ENCODE results near the gene KIAA0825. TPM values are rescaled to one million over a fixed set of nuclear protein-coding genes. Genes with fewer than 3 reads are reported as not detected.

KIAA0825 gene
- total and polyA plus RNA-seq, 12 donors: 0.34 to 11.5 (median 3.1) TPM

DNA sequence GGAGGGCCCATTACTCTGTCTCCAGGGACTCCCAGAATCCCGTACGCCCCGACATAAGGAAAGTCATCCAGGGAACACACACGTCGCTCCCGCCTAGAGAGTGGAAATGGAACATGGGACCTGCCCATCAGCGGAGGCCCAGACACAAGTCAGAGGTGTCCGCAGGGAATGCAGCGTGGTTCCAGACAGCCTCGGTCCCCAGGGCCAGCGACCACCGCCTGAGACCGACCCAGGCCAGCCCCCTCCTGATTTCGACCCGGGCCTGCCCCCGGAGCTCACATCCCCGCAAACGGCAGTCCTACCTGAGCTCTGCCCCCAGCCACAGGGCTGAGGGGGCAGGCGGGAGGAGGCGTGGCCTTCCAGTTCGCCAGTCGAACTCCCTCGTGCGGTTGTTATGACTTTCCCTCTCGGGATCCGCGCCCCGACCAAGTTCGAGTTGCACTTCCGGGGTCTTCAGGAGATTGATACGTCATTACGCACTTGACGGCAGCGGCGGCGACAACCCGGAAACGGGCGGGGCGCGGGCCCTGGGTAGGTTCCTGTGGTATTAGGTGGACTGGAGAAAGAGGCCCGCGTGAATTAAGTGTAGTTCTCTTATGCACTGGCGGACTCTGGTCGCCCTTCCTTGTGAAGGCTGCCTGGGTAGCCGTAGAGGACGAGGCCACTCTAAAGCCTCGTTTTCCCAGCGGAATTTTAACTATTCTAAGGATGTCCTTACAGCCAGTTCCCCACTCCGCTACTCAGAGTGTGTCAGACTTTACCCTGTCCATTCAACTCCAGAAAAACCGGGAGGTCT, 507.0 kb downstream of the KIAA0825 start:
- peaks cover 4 to 10% of the 10 kb centered on the region in 2 donors for H3K4me1 ChIP-seq (replicated peaks in 1 of 2)
- TF ChIP-seq POLR2A (IDR thresholded peaks at IDR 0.05): peak; percentile 30 to 62
- TF ChIP-seq, protein P1, sequence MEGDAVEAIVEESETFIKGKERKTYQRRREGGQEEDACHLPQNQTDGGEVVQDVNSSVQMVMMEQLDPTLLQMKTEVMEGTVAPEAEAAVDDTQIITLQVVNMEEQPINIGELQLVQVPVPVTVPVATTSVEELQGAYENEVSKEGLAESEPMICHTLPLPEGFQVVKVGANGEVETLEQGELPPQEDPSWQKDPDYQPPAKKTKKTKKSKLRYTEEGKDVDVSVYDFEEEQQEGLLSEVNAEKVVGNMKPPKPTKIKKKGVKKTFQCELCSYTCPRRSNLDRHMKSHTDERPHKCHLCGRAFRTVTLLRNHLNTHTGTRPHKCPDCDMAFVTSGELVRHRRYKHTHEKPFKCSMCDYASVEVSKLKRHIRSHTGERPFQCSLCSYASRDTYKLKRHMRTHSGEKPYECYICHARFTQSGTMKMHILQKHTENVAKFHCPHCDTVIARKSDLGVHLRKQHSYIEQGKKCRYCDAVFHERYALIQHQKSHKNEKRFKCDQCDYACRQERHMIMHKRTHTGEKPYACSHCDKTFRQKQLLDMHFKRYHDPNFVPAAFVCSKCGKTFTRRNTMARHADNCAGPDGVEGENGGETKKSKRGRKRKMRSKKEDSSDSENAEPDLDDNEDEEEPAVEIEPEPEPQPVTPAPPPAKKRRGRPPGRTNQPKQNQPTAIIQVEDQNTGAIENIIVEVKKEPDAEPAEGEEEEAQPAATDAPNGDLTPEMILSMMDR (IDR thresholded peaks at IDR 0.05): peak in 4 of 6 experiments; percentile 6 to 36 (median 16)
- H3K27me3 ChIP-seq: no peaks in the 10 kb centered on the region
- H3K36me3 ChIP-seq (replicated peaks in 1 of 2): no peaks in the 10 kb centered on the region
- peak overlapping the region in 3 of 4 donors; percentile 80 to 98 (median 89) for H3K4me3 ChIP-seq
- 2 to 5% (median 2%) methylated on average over 21 to 51 of the region's 51 CpGs for WGBS, 4 donors
- no peaks in the 10 kb centered on the region for H3K9me3 ChIP-seq (replicated peaks in 1 of 3)
- peak overlapping the region in 4 of 5 donors; percentile 82 to 92 (median 88) for H3K27ac ChIP-seq
- DNase-seq: peak; percentile 91 to 98 (median 96)
- intact Hi-C loops (cut with DNase I): no loop called here

GRCh38 chr5:94103514-94104245, 514.7 kb downstream of the KIAA0825 start:
- Histone ChIP-seq H3K9me3 (replicated peaks in 1 of 3) (peaks cover 0 to 8% (median 0%) of the 10 kb centered on the region in 3 donors), H3K27me3 (no peaks in the 10 kb centered on the region), H3K36me3 (replicated peaks in 1 of 2) (no peaks in the 10 kb centered on the region), H3K4me1 (replicated peaks in 1 of 2) (no peaks in the 10 kb centered on the region), H3K27ac (no peak overlapping the region), H3K4me3 (no peak overlapping the region)
- WGBS, 4 donors: 49 to 60% (median 54%) methylated on average over 3 of the region's 3 CpGs
- TF ChIP-seq POLR2A (IDR thresholded peaks at IDR 0.05): no peak
- TF ChIP-seq, protein P1 (IDR thresholded peaks at IDR 0.05): no peak
- no peak for DNase-seq
- intact Hi-C loops (cut with DNase I): no loop called here

Other genes with a start within 250 kb of the KIAA0825 start
- gene SLF1, start 65 bp upstream of the KIAA0825 start, total RNA-seq: 1 to 10 TPM; 1.3 to 9.8 (median 3.8) TPM
- 1 to 10 TPM; 2.8 to 4.3 (median 2.9) TPM for gene SLF1, start 65 bp upstream of the KIAA0825 start, polyA plus RNA-seq

All from adrenal gland (tissue), 12 donors.